Aorta (tissue), 5 donors: Measurements from ENCODE around the gene NSD2. TPM values are rescaled to one million over a fixed set of nuclear protein-coding genes. Genes with fewer than 3 reads are reported as not detected.
A peak's percentile ranks its signal among the peaks of the same experiment; 100 is the strongest.

Experiments
- ATAC-seq: fragments of 200-7000 bp; cut with Tn5 transposase; one replicate; pipeline ENCODE4 v1.9.1; 2022; ENCODE audit warnings: moderate library complexity; ENCODE audit not compliant: low FRiP score
- DNase-seq, 2 donors: peaks; one replicate each; pipeline ENCODE4 v3.0.0-alpha.2; 2020
- H3K27ac ChIP-seq, 2 donors: one replicate each; pipeline ENCODE4 v1.5.1; 2013; ENCODE audit warnings: low read length in 2 of 2, mild to moderate bottlenecking in 2 of 2, moderate library complexity in 2 of 2, control low read depth in 1 of 2, inconsistent platforms in 1 of 2, low read depth in 1 of 2
- H3K27me3 ChIP-seq, 2 donors: one replicate each; pipeline ENCODE4 v1.6.1; 2013; ENCODE audit warnings: control low read depth in 1 of 2, low read length in 1 of 2, mild to moderate bottlenecking in 1 of 2, moderate library complexity in 1 of 2; ENCODE audit not compliant: insufficient read depth in 2 of 2, control insufficient read depth in 1 of 2
- H3K36me3 ChIP-seq, 2 donors: one replicate each; pipeline ENCODE4 v1.6.1; 2013; ENCODE audit warnings: control low read depth in 1 of 2, low read length in 1 of 2, mild to moderate bottlenecking in 1 of 2; ENCODE audit not compliant: insufficient read depth in 2 of 2, control insufficient read depth in 1 of 2
- H3K4me1 ChIP-seq, 2 donors: one replicate each; pipeline ENCODE4 v1.6.1; 2013; ENCODE audit warnings: low read length in 2 of 2, control low read depth in 1 of 2, mild to moderate bottlenecking in 1 of 2, moderate library complexity in 1 of 2; ENCODE audit not compliant: insufficient read depth in 2 of 2, control insufficient read depth in 1 of 2
- H3K4me3 ChIP-seq, 2 donors: one replicate each; pipeline ENCODE4 v1.5.1; 2013; ENCODE audit warnings: low read length in 2 of 2, control low read depth in 1 of 2, mild to moderate bottlenecking in 1 of 2
- H3K9me3 ChIP-seq: one replicate; pipeline ENCODE4 v1.6.1; 2013; ENCODE audit warnings: mild to moderate bottlenecking, low read length; ENCODE audit not compliant: control insufficient read depth
- WGBS, 2 donors: extraction: QIAGEN DNeasy Blood & Tissue Kit; methylation state at CpG; one replicate each; pipeline ENCODE4 v1.1.7; 2013; 5-methylcytosine and 5-hydroxymethylcytosine counted together
- intact Hi-C, 2 donors: fragments of 100-400 bp; cut with DNase I; formaldehyde crosslinking; loops; one replicate each; pipeline versions ENCODE4 v1.14.2 to v1.15.0; 2022
- polyA plus RNA-seq, 2 donors: library from polyadenylated mRNA; stranded (reverse); fragments of 200-250 nt; gene quantifications; one replicate each; pipeline ENCODE4 v1.2.3, GENCODE V29; 2013
- total RNA-seq, 2 donors: library from RNA; stranded (reverse); fragmentation: NEBNext Ultra II Directional; extraction: Animal tissue kit (Norgen Biotek cat#: 25700); gene quantifications; one replicate each; pipeline ENCODE4 v1.2.1, GENCODE V29; 2021
- donor health status: healthy with polysubstance abuse.
- donor health status: Bipolar disorder and iron deficiency.
- donor health status: DM: no; HTN: no; CAD: no.
- donor health status: DM: no; HTN: no; CAD: no.
- donor health status: DM: yes; HTN: yes; CAD: no.

The NSD2 gene
- total and polyA plus RNA-seq, 4 donors: 8.0 to 56.6 (median 29.0) TPM

GRCh38 chr4:1987296-1987695 is 116.1 kb downstream of the NSD2 start:
- ATAC-seq: no peak
- Histone ChIP-seq H3K27me3 (no peaks in the 10 kb centered on the region), H3K27ac (no peak overlapping the region), H3K9me3 (no peaks in the 10 kb centered on the region), H3K4me3 (no peak overlapping the region), H3K4me1 (no peaks in the 10 kb centered on the region), H3K36me3 (peaks cover 0 to 13% of the 10 kb centered on the region in 2 donors)
- no peak for DNase-seq
- WGBS, 2 donors: 92% methylated on average over 19 of the region's 19 CpGs
- intact Hi-C loops: no loop called here

- peaks cover 0 to 12% of the 10 kb centered on the region in 2 donors for H3K36me3 ChIP-seq
- no peak overlapping the region for H3K27ac ChIP-seq
- DNase-seq (no peak), ATAC-seq (no peak)
- H3K9me3 ChIP-seq: no peaks in the 10 kb centered on the region
- no peak overlapping the region for H3K4me3 ChIP-seq
- no peaks in the 10 kb centered on the region for H3K4me1 ChIP-seq
- 93% methylated on average over 26 of the region's 26 CpGs for WGBS, 2 donors
- H3K27me3 ChIP-seq: no peaks in the 10 kb centered on the region
- intact Hi-C loops: no loop called here
Observed at GRCh38 chr4:1987721-1988326, 116.6 kb downstream of the NSD2 start.

GRCh38 chr4:1988327-1988724 is 117.1 kb downstream of the NSD2 start:
- Histone ChIP-seq H3K4me3 (no peak overlapping the region), H3K27ac (no peak overlapping the region), H3K36me3 (peaks cover 0 to 10% of the 10 kb centered on the region in 2 donors), H3K9me3 (no peaks in the 10 kb centered on the region), H3K4me1 (no peaks in the 10 kb centered on the region), H3K27me3 (no peaks in the 10 kb centered on the region)
- intact Hi-C loops: no loop called here
- no peak for DNase-seq
- WGBS, 2 donors: 92 to 93% methylated on average over 12 of the region's 12 CpGs
- no peak for ATAC-seq

GRCh38 chr4:1989533-1990347 is 118.5 kb downstream of the NSD2 start:
- DNase-seq: no peak
- H3K4me3 ChIP-seq: no peak overlapping the region
- no peaks in the 10 kb centered on the region for H3K9me3 ChIP-seq
- H3K36me3 ChIP-seq: peaks cover 0 to 5% of the 10 kb centered on the region in 2 donors
- H3K27ac ChIP-seq: no peak overlapping the region
- H3K4me1 ChIP-seq: no peaks in the 10 kb centered on the region
- WGBS, 2 donors: 94% methylated on average over 33 of the region's 33 CpGs
- intact Hi-C loops: no loop called here
- no peak for ATAC-seq
- H3K27me3 ChIP-seq: no peaks in the 10 kb centered on the region

- intact Hi-C loops: no loop called here
- Histone ChIP-seq H3K4me3 (no peak overlapping the region), H3K36me3 (peaks cover 0 to 5% of the 10 kb centered on the region in 2 donors), H3K9me3 (no peaks in the 10 kb centered on the region), H3K27me3 (no peaks in the 10 kb centered on the region), H3K27ac (no peak overlapping the region), H3K4me1 (no peaks in the 10 kb centered on the region)
- no peak for DNase-seq
- WGBS, 2 donors: 84 to 87% methylated on average over 10 of the region's 10 CpGs
- no peak for ATAC-seq
Observed at GRCh38 chr4:1990348-1990645, 119.1 kb downstream of the NSD2 start.

GRCh38 chr4:1990676-1991075 is 119.5 kb downstream of the NSD2 start:
- Histone ChIP-seq H3K4me1 (no peaks in the 10 kb centered on the region), H3K27me3 (no peaks in the 10 kb centered on the region), H3K27ac (no peak overlapping the region), H3K4me3 (no peak overlapping the region), H3K36me3 (peaks cover 0 to 5% of the 10 kb centered on the region in 2 donors), H3K9me3 (no peaks in the 10 kb centered on the region)
- intact Hi-C loops: no loop called here
- ATAC-seq (no peak), DNase-seq (no peak)
- 93 to 95% methylated on average over 5 of the region's 5 CpGs for WGBS, 2 donors

GRCh38 chr4:1991087-1991486 is 119.9 kb downstream of the NSD2 start:
- no peak overlapping the region for H3K27ac ChIP-seq
- H3K9me3 ChIP-seq: no peaks in the 10 kb centered on the region
- H3K27me3 ChIP-seq: no peaks in the 10 kb centered on the region
- intact Hi-C loops: no loop called here
- ATAC-seq (no peak), DNase-seq (no peak)
- 89% methylated on average over 11 of the region's 11 CpGs for WGBS, 2 donors
- H3K4me1 ChIP-seq: no peaks in the 10 kb centered on the region
- H3K36me3 ChIP-seq: peaks cover 0 to 5% of the 10 kb centered on the region in 2 donors
- no peak overlapping the region for H3K4me3 ChIP-seq

- WGBS, 2 donors: 93% methylated on average over 37 of the region's 37 CpGs
- peak; percentile 44 for ATAC-seq
- H3K4me3 ChIP-seq: no peak overlapping the region
- H3K27ac ChIP-seq: no peak overlapping the region
- peaks cover 0 to 5% of the 10 kb centered on the region in 2 donors for H3K36me3 ChIP-seq
- intact Hi-C loops: no loop called here
- no peaks in the 10 kb centered on the region for H3K9me3 ChIP-seq
- H3K27me3 ChIP-seq: no peaks in the 10 kb centered on the region
- DNase-seq: peak in 1 of 2 donors; percentile 64
- no peaks in the 10 kb centered on the region for H3K4me1 ChIP-seq
Observed at GRCh38 chr4:1991596-1992434, 120.6 kb downstream of the NSD2 start.
